CD4-positive, alpha-beta T cell treated with Interleukin-10 for 1 hour (primary cell): ENCODE results near the gene SNX10.

ENCODE experiments used
- DNase-seq: peaks from one replicate; pipeline ENCODE4 v3.0.0-alpha.2; 2020

SNX10 gene

GRCh38 chr7:26372249-26372648, 80.6 kb downstream of the SNX10 start:
- no peak for DNase-seq

- DNase-seq = no peak
Measured at GRCh38 chr7:26372704-26373103, 81.0 kb downstream of the SNX10 start.

- DNase-seq = no peak
Measured at GRCh38 chr7:26374647-26375373, 83.1 kb downstream of the SNX10 start.

- DNase-seq = peak; percentile 5
Measured at GRCh38 chr7:26375726-26376174, 84.1 kb downstream of the SNX10 start.

- peak; percentile 38 for DNase-seq
Measured at GRCh38 chr7:26376175-26376917, 84.7 kb downstream of the SNX10 start.

- no peak for DNase-seq
Measured at GRCh38 chr7:26378016-26378415, 86.4 kb downstream of the SNX10 start.

- DNase-seq = no peak
Measured at GRCh38 chr7:26379711-26380110, 88.0 kb downstream of the SNX10 start.

- DNase-seq = no peak
Measured at GRCh38 chr7:26381476-26382353, 90.1 kb downstream of the SNX10 start.

GRCh38 chr7:26385240-26385639, 93.6 kb downstream of the SNX10 start:
- no peak for DNase-seq

GRCh38 chr7:26387731-26388130, 96.1 kb downstream of the SNX10 start:
- no peak for DNase-seq

- DNase-seq = no peak
Measured at GRCh38 chr7:26388256-26388655, 96.6 kb downstream of the SNX10 start.

- DNase-seq = no peak
Measured at GRCh38 chr7:26390016-26390415, 98.4 kb downstream of the SNX10 start.

GRCh38 chr7:26393818-26394217, 102.2 kb downstream of the SNX10 start:
- DNase-seq = no peak

- no peak for DNase-seq
Measured at GRCh38 chr7:26397332-26397731, 105.7 kb downstream of the SNX10 start.

- DNase-seq = no peak
Measured at GRCh38 chr7:26397796-26398426, 106.2 kb downstream of the SNX10 start.

GRCh38 chr7:26398427-26398755, 106.7 kb downstream of the SNX10 start:
- DNase-seq = no peak

GRCh38 chr7:26398756-26399509, 107.3 kb downstream of the SNX10 start:
- peak; percentile 13 for DNase-seq

- no peak for DNase-seq
Measured at GRCh38 chr7:26399736-26400135, 108.1 kb downstream of the SNX10 start.

GRCh38 chr7:26403640-26404039, 112.0 kb downstream of the SNX10 start:
- DNase-seq = no peak

GRCh38 chr7:26404189-26404996, 112.7 kb downstream of the SNX10 start:
- DNase-seq = no peak

- no peak for DNase-seq
Measured at GRCh38 chr7:26406433-26406832, 114.8 kb downstream of the SNX10 start.
